A549 (cell line): Measurements from ENCODE around the gene CARD11. TPM values are rescaled to one million over a fixed set of nuclear protein-coding genes. Genes with fewer than 3 reads are reported as not detected.

Experiments used
- ATAC-seq, 2 experiments: fragments of 200-7000 bp in 1 of 2; fragments of >200 bp in 1 of 2; cut with Nextera tagmentation in 1 of 2; cut with Tn5 transposase in 1 of 2; 3 replicates each; pipeline versions ENCODE4 v1.8.0 to v1.9.1; 2018 to 2020; ENCODE audit warnings: mild to moderate bottlenecking in 1 of 2, moderate library complexity in 1 of 2
- CTCF ChIA-PET: fragments of 300-600 bp; sonication (Branson Sonifier 250); formaldehyde crosslinking; extraction: SDS; loops from one replicate; lab custom pipeline; 2021; ENCODE audit warnings: antibody characterized with exemption, inconsistent platforms; lab: Yijun Ruan, JAX
- POLR2A ChIA-PET: fragments of 350-600 bp; formaldehyde crosslinking; extraction: SDS; loops from one replicate; lab custom pipeline; 2021; ENCODE audit warnings: antibody characterized with exemption, inconsistent platforms; lab: Yijun Ruan, JAX
- DNase-seq, 2 experiments: peaks; one replicate each; pipeline versions ENCODE4 v3.0.0 to v3.0.0-alpha.2; 2011 to 2016; ENCODE audit warnings: low read depth in 1 of 2, low spot score in 1 of 2
- FAIRE-seq: peaks from 2 replicates; lab custom pipeline; 2011; peaks lifted over from hg19 to GRCh38; lab: Jason Lieb, UNC
- H3K27ac ChIP-seq, 2 experiments: fragments of >200 bp; sonication (Bioruptor Twin); formaldehyde crosslinking; 3 replicates each; pipeline ENCODE4 v1.5.1; 2016 to 2017
- H3K4me1 ChIP-seq: fragments of >200 bp; sonication (Bioruptor Twin); formaldehyde crosslinking; 3 replicates; pipeline ENCODE4 v1.6.1; 2016
- H3K4me2 ChIP-seq: fragments of >200 bp; sonication (Bioruptor Twin); formaldehyde crosslinking; 3 replicates; pipeline ENCODE4 v1.6.1; 2016
- H3K4me3 ChIP-seq: fragments of >200 bp; sonication (Bioruptor Twin); formaldehyde crosslinking; 3 replicates; pipeline ENCODE4 v1.5.1; 2016
- H3K9me3 ChIP-seq: fragments of >200 bp; sonication (Bioruptor Twin); formaldehyde crosslinking; 3 replicates; pipeline ENCODE4 v1.6.1; 2016
- ATOH8 ChIP-seq: fragments of 250-450 bp; sonication (Bioruptor Pico); IDR thresholded peaks from 2 replicates; pipeline ENCODE4 v1.5.0; 2020; ENCODE audit warnings: low read depth, mild to moderate bottlenecking, moderate library complexity
- BHLHE40 ChIP-seq: IDR thresholded peaks from 2 replicates; pipeline ENCODE4 v1.6.1; 2012; ENCODE audit warnings: low read depth, low read length, inconsistent platforms
- CBX8 ChIP-seq: fragments of 200-600 bp; sonication (generic); IDR thresholded peaks from 2 replicates; pipeline ENCODE4 v1.6.1; 2016
- CEBPB ChIP-seq, 2 experiments: fragments of >200 bp in 1 of 2; sonication (Bioruptor Twin) in 1 of 2; formaldehyde crosslinking in 1 of 2; IDR thresholded peaks; 2 replicates each; pipeline ENCODE4 v1.6.1; 2012 to 2016
- EHMT2 ChIP-seq: fragments of 200-600 bp; sonication (generic); IDR thresholded peaks from 2 replicates; pipeline ENCODE4 v1.6.1; 2016; ENCODE audit warnings: antibody characterized with exemption, low read depth, mild to moderate bottlenecking, moderate library complexity
- ELK1 ChIP-seq: fragments of 150-350 bp; IDR thresholded peaks from 2 replicates; pipeline ENCODE4 v1.6.1; 2014; ENCODE audit warnings: low read depth, mild to moderate bottlenecking, low read length
- EP300 ChIP-seq, 2 experiments: fragments of >200 bp; sonication (Bioruptor Twin); formaldehyde crosslinking; IDR thresholded peaks; 2 replicates in 1 of 2; 3 replicates in 1 of 2; pipeline ENCODE4 v1.6.1; 2016 to 2017
- FOSB ChIP-seq: fragments of 250-450 bp; sonication (Bioruptor Pico); IDR thresholded peaks from 2 replicates; pipeline ENCODE4 v1.5.0; 2020; ENCODE audit warnings: mild to moderate bottlenecking, moderate library complexity
- FOSL2 ChIP-seq, 2 experiments: fragments of 450-650 bp in 1 of 2; fragments of >200 bp in 1 of 2; sonication (Bioruptor Twin) in 1 of 2; formaldehyde crosslinking; IDR thresholded peaks; 2 replicates each; pipeline versions ENCODE4 v1.5.0 to v1.6.1; 2016 to 2020; ENCODE audit warnings: mild to moderate bottlenecking in 1 of 2, moderate library complexity in 1 of 2
- HDAC2 ChIP-seq: fragments of 200-600 bp; sonication (generic); IDR thresholded peaks from 2 replicates; pipeline ENCODE4 v1.6.1; 2016
- HES2 ChIP-seq: fragments of >200 bp; sonication (Bioruptor Twin); formaldehyde crosslinking; IDR thresholded peaks from 2 replicates; pipeline ENCODE4 v1.6.1; 2016
- HOXA7 ChIP-seq: fragments of 250-450 bp; sonication (Bioruptor Pico); IDR thresholded peaks from 2 replicates; pipeline ENCODE4 v1.5.0; 2020; ENCODE audit warnings: mild to moderate bottlenecking, moderate library complexity
- JUN ChIP-seq, 2 experiments: fragments of >200 bp; sonication (Bioruptor Twin); formaldehyde crosslinking; IDR thresholded peaks; 2 replicates in 1 of 2; 3 replicates in 1 of 2; pipeline ENCODE4 v1.6.1; 2016 to 2017
- KDM1A ChIP-seq: fragments of 200-600 bp; sonication (generic); IDR thresholded peaks from 2 replicates; pipeline ENCODE4 v1.6.1; 2016; ENCODE audit warnings: low read depth, mild to moderate bottlenecking
- MAFK ChIP-seq: fragments of 450-650 bp; IDR thresholded peaks from 2 replicates; pipeline ENCODE4 v1.6.1; 2014; ENCODE audit not compliant: partially characterized antibody
- MAX ChIP-seq: IDR thresholded peaks from 2 replicates; pipeline ENCODE4 v1.6.1; 2012
- MAZ ChIP-seq: fragments of 150-350 bp; IDR thresholded peaks from 2 replicates; pipeline ENCODE4 v1.6.1; 2014; ENCODE audit warnings: antibody characterized with exemption, low read depth, low read length, borderline replicate concordance
- NPAS2 ChIP-seq: fragments of 250-450 bp; sonication (Bioruptor Pico); IDR thresholded peaks from 2 replicates; pipeline ENCODE4 v1.8.0; 2022; ENCODE audit warnings: mild to moderate bottlenecking, moderate library complexity, borderline replicate concordance
- NR3C1 ChIP-seq: fragments of >200 bp; sonication (Bioruptor Twin); formaldehyde crosslinking; IDR thresholded peaks from 3 replicates; pipeline ENCODE4 v1.6.1; 2017
- PBX3 ChIP-seq: IDR thresholded peaks from 2 replicates; pipeline ENCODE4 v1.6.1; 2012
- POLR2AphosphoS2 ChIP-seq: conservative IDR thresholded peaks from 2 replicates; pipeline ENCODE4 v1.6.1; 2012; ENCODE audit warnings: low read length, improper control_type of control experiment, inconsistent platforms
- RAD21 ChIP-seq, 2 experiments: fragments of >200 bp in 1 of 2; sonication (Bioruptor Twin) in 1 of 2; formaldehyde crosslinking in 1 of 2; IDR thresholded peaks in 1 of 2; conservative IDR thresholded peaks in 1 of 2; 2 replicates in 1 of 2; 3 replicates in 1 of 2; pipeline ENCODE4 v1.6.1; 2012 to 2018; ENCODE audit warnings: inconsistent platforms in 1 of 2
- RARB ChIP-seq: fragments of 250-450 bp; sonication (Bioruptor Pico); IDR thresholded peaks from 2 replicates; pipeline ENCODE4 v1.8.0; 2021; ENCODE audit warnings: mild to moderate bottlenecking, moderate library complexity
- RCOR1 ChIP-seq: fragments of 150-350 bp; IDR thresholded peaks from 2 replicates; pipeline ENCODE4 v1.6.1; 2014; ENCODE audit warnings: antibody characterized with exemption, low read length, low read depth
- RFX5 ChIP-seq: fragments of 450-650 bp; IDR thresholded peaks from 2 replicates; pipeline ENCODE4 v1.7.1; 2014; ENCODE audit warnings: antibody characterized with exemption, mild to moderate bottlenecking, moderate library complexity
- RNF2 ChIP-seq: fragments of 200-600 bp; sonication (generic); IDR thresholded peaks from 2 replicates; pipeline ENCODE4 v1.6.1; 2016; ENCODE audit warnings: low read depth, mild to moderate bottlenecking, antibody characterized with exemption, moderate library complexity, borderline replicate concordance
- TFCP2L1 ChIP-seq: fragments of 250-450 bp; sonication (Bioruptor Pico); IDR thresholded peaks from 2 replicates; pipeline ENCODE4 v1.5.0; 2021; ENCODE audit warnings: mild to moderate bottlenecking
- TP53 ChIP-seq: fragments of 250-450 bp; sonication (Bioruptor Pico); IDR thresholded peaks from 2 replicates; pipeline ENCODE4 v1.5.0; 2021; ENCODE audit warnings: mild to moderate bottlenecking, moderate library complexity
- ZFP36 ChIP-seq: fragments of 450-650 bp; IDR thresholded peaks from 2 replicates; pipeline ENCODE4 v1.6.1; 2014; ENCODE audit warnings: borderline replicate concordance; ENCODE audit not compliant: partially characterized antibody
- ZNF302 ChIP-seq: fragments of 250-450 bp; sonication (Bioruptor Pico); IDR thresholded peaks from 2 replicates; pipeline ENCODE4 v1.9.0; 2021; ENCODE audit warnings: inconsistent platforms, mild to moderate bottlenecking, moderate library complexity
- ZSCAN20 ChIP-seq: fragments of 250-450 bp; sonication (Bioruptor Pico); IDR thresholded peaks from 2 replicates; pipeline ENCODE4 v1.8.0; 2022; ENCODE audit warnings: mild to moderate bottlenecking, moderate library complexity
- WGBS: methylation state at CpG from one replicate; pipeline ENCODE4 v1.1.6; 2017; ENCODE audit errors: missing lambda C conversion rate; 5-methylcytosine and 5-hydroxymethylcytosine counted together
- polyA plus RNA-seq, 4 experiments: library from polyadenylated mRNA; depleted of rRNA in 3 of 4; stranded (reverse); fragments of >200 nt; fragmentation: RNase III in 1 of 4; extraction: RNeasy Plus Mini Kit Qiagen cat#74134 plus additional on column Dnase treatment in 1 of 4; gene quantifications; 2 replicates in 3 of 4; 3 replicates in 1 of 4; pipeline ENCODE4 v1.2.3, GENCODE V29; 2011 to 2017

CARD11 gene
- polyA plus RNA-seq, 2 of the 4 experiments (the other 2 are of a cell fraction): 0.48 to 1.1 TPM

- TF ChIP-seq EP300 (IDR thresholded peaks at IDR 0.05) (no peak), HES2 (no peak)
- TF ChIP-seq, all 56 proteins: peak for 0
Observed at GRCh38 chr7:3002631-3003030, 41.0 kb downstream of the CARD11 start (continued).

GRCh38 chr7:3000566-3000965, 43.1 kb downstream of the CARD11 start:
- POLR2A ChIA-PET: no interaction called here
- H3K9me3 ChIP-seq: no peaks in the 10 kb centered on the region
- no peak overlapping the region for H3K4me3 ChIP-seq
- TF ChIP-seq RAD21 (conservative IDR thresholded peaks at IDR 0.05 in 1 of 2, IDR thresholded peaks at IDR 0.05 in 1 of 2) (peak in 1 of 2 experiments; percentile 23; a peak in 2 of 5 replicates), RNF2 (no peak)
- CTCF ChIA-PET: interaction anchor here (1.1 to 1.2 kb wide), 2 partner anchors 10 to 37 kb away, joined by 3 to 4 read pairs; no protein-coding TSS in a partner anchor
- H3K4me2 ChIP-seq: no peak overlapping the region
- DNase-seq (no peak), ATAC-seq (no peak), FAIRE-seq (no peak)
- H3K4me1 ChIP-seq: no peaks in the 10 kb centered on the region
- H3K27ac ChIP-seq: no peak overlapping the region
- WGBS: 59% methylated on average over 8 of the region's 8 CpGs

GRCh38 chr7:2999078-2999500, 44.6 kb downstream of the CARD11 start:
- H3K4me2 ChIP-seq: no peak overlapping the region
- H3K4me1 ChIP-seq: no peaks in the 10 kb centered on the region
- TF ChIP-seq ZSCAN20 (CRISPR knock-in tag): no peak
- no peak for TF ChIP-seq JUN (IDR thresholded peaks at IDR 0.05)
- TF ChIP-seq EHMT2: no peak
- TF ChIP-seq TP53 (CRISPR knock-in tag): no peak
- no peak for TF ChIP-seq PBX3
- TF ChIP-seq CBX8: no peak
- no peak for TF ChIP-seq HOXA7 (CRISPR knock-in tag)
- no peak for TF ChIP-seq ZNF302 (CRISPR knock-in tag)
- TF ChIP-seq RARB (CRISPR knock-in tag): no peak
- no peak for TF ChIP-seq BHLHE40
- no peak for TF ChIP-seq FOSB (CRISPR knock-in tag)
- no peak for TF ChIP-seq FOSL2 (IDR thresholded peaks at IDR 0.05)
- no peak for TF ChIP-seq FOSL2 (CRISPR knock-in tag; IDR thresholded peaks at IDR 0.05)
- no peak for TF ChIP-seq EP300 (IDR thresholded peaks at IDR 0.05)
- no peak for TF ChIP-seq ATOH8 (CRISPR knock-in tag)
- TF ChIP-seq POLR2AphosphoS2: no peak
- TF ChIP-seq TFCP2L1 (CRISPR knock-in tag): no peak
- FAIRE-seq (no peak), DNase-seq (no peak), ATAC-seq (no peak)
- no peak overlapping the region for H3K27ac ChIP-seq
- ChIA-PET CTCF (interaction anchor here (0.7 kb wide), 2 partner anchors 111 to 481 kb away, joined by 3 to 4 read pairs; no protein-coding TSS in a partner anchor), POLR2A (no interaction called here)
- no peaks in the 10 kb centered on the region for H3K9me3 ChIP-seq
- WGBS: 78% methylated on average over 8 of the region's 8 CpGs
- H3K4me3 ChIP-seq: no peak overlapping the region

- ChIA-PET CTCF (interaction anchor here (1.1 kb wide), 1 partner anchor 10 kb away, joined by 4 read pairs; no protein-coding TSS in a partner anchor), POLR2A (no interaction called here)
- ATAC-seq (no peak), FAIRE-seq (no peak), DNase-seq (no peak)
- Histone ChIP-seq H3K4me1 (no peaks in the 10 kb centered on the region), H3K4me2 (no peak overlapping the region), H3K9me3 (no peaks in the 10 kb centered on the region), H3K4me3 (no peak overlapping the region), H3K27ac (no peak overlapping the region)
- 80% methylated on average over 10 of the region's 10 CpGs for WGBS
- TF ChIP-seq NPAS2 (CRISPR knock-in tag) (no peak), KDM1A (no peak), HES2 (no peak), RCOR1 (no peak), CBX8 (no peak), CEBPB (IDR thresholded peaks at IDR 0.05) (no peak), RFX5 (no peak), ELK1 (no peak), MAFK (no peak), MAX (no peak), MAZ (no peak), HDAC2 (no peak), ZFP36 (no peak), EP300 (IDR thresholded peaks at IDR 0.05) (no peak), RAD21 (conservative IDR thresholded peaks at IDR 0.05 in 1 of 2, IDR thresholded peaks at IDR 0.05 in 1 of 2) (no peak), NR3C1 (no peak)
Observed at GRCh38 chr7:2997014-2997413, 46.7 kb downstream of the CARD11 start.
